ENCODE data around the gene SPRR1A. TPM values are rescaled to one million over a fixed set of nuclear protein-coding genes. Genes with fewer than 3 reads are reported as not detected.

The SPRR1A gene, protein sequence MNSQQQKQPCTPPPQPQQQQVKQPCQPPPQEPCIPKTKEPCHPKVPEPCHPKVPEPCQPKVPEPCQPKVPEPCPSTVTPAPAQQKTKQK
- total RNA-seq (not detected), polyA plus RNA-seq (not detected)
- long read RNA-seq, donor 1 = 0 reads
- long read RNA-seq, donor 2 = 0 reads

DNA sequence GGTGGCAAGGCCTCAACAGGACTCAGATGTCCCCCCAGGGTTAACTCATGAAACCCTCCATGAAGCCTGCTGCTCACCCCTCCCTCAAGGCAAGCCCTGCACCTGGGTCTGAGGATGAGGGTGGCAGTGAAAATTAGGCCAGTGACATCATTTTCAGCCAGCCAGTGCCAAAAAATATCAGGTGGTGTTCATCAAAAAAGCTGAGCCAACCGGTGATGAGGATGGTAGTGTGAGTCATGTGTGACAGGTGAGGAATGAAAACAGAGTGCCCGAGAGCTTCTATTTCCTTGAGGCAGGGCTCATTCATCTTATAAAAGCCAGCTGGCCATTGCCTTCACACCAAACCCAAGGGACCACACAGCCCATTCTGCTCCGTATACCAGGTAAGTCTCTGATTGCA is at the start of gene SPRR1A:
SPRR1A (plus strand) TSS at position 339 of the 400 bp plus-strand sequence. CDS start 1,150 bp downstream, outside the sequence.
- TF ChIP-seq POLR2AphosphoS5 (IDR thresholded peaks at IDR 0.05) = no peak
- Histone ChIP-seq H3K27me3 (replicated peaks in 1 of 7) (peaks cover 0 to 67% (median 0%) of the 10 kb centered on the region in 7 donors), H3K36me3 (no peaks in the 10 kb centered on the region), H3K9me3 (no peaks in the 10 kb centered on the region), H3K4me3 (no peak within 1 kb of the TSS), H3K27ac (no peak within 1 kb of the TSS), H3K4me1 (no peaks in the 10 kb centered on the region)
- no peak for DNase-seq
- WGBS, 5 donors = 77 to 88% (median 87%) methylated on average over 3 of the region's 3 CpGs
- intact Hi-C loops (cut with DNase I; ENCODE audit: low total_unique reads) = no loop called here

DNA sequence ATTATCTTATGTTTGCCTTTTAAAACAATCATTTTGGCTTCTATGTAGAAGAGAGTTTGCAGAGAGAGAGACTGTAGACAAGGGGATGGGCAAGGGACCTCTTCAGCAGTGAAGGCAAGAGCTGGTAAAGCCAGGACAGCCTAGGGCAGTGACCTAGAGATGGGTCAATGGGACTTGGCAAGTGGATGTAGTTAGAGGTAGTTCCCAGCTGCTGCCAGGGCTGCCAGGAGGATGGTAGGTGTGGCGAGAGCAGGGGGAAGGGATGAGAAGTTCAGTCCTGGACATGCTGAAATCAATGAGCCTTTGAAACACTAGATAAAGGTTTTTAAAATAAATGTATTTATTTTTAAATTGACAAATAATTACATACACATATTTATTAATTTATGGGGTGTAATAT is 43.3 kb upstream of the SPRR1A start:
- intact Hi-C loops (cut with DNase I; ENCODE audit: low total_unique reads) = no loop called here
- TF ChIP-seq, protein P1, sequence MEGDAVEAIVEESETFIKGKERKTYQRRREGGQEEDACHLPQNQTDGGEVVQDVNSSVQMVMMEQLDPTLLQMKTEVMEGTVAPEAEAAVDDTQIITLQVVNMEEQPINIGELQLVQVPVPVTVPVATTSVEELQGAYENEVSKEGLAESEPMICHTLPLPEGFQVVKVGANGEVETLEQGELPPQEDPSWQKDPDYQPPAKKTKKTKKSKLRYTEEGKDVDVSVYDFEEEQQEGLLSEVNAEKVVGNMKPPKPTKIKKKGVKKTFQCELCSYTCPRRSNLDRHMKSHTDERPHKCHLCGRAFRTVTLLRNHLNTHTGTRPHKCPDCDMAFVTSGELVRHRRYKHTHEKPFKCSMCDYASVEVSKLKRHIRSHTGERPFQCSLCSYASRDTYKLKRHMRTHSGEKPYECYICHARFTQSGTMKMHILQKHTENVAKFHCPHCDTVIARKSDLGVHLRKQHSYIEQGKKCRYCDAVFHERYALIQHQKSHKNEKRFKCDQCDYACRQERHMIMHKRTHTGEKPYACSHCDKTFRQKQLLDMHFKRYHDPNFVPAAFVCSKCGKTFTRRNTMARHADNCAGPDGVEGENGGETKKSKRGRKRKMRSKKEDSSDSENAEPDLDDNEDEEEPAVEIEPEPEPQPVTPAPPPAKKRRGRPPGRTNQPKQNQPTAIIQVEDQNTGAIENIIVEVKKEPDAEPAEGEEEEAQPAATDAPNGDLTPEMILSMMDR (IDR thresholded peaks at IDR 0.05 in 8 of 11, conservative IDR thresholded peaks at IDR 0.05 in 3 of 11) = no peak
- no peak for TF ChIP-seq POLR2A (IDR thresholded peaks at IDR 0.05)
- no peak for TF ChIP-seq POLR2AphosphoS5 (IDR thresholded peaks at IDR 0.05)
- no peak overlapping the region for H3K4me3 ChIP-seq
- no peak overlapping the region for H3K27ac ChIP-seq
- WGBS, 5 donors = 76 to 92% (median 87%) methylated on average over 1 of the region's 1 CpG
- peaks cover 0 to 3% (median 0%) of the 10 kb centered on the region in 7 donors for H3K27me3 ChIP-seq (replicated peaks in 1 of 7)
- H3K9me3 ChIP-seq = no peaks in the 10 kb centered on the region
- H3K4me1 ChIP-seq = no peaks in the 10 kb centered on the region
- no peaks in the 10 kb centered on the region for H3K36me3 ChIP-seq
- DNase-seq = no peak

DNA sequence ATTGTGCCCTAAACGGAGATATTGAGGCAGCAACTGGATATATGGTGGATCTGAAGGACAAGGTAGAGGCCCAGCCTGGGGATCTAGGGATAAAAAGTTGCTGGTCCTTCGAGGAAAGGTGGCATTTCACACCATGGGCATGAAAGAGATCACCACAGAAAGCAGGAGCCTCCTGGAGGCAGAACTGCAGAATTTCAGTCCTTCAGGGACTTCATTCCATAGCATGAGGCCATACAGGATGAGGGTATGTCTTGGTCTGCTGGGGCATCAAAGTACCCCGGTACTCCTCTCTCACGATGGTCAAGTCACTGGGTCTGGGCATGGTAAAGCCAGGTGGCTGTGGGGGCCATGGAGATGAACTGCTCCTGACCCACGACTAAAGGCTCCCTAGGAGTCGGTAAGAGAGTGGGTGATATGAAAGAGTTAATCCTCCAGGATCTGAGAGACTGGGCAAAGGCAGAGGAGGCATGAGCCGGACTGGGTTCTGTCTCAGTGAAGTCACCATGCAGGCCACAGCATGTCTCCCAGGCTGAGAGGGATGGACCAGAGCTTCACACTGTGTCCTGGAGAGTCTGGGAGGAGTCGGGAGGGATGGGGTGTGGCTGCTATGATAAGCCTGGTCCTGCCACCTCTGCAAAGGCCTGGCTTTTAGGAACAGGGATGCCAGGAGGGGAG is 42.7 kb upstream of the SPRR1A start:
- 64 to 74% (median 72%) methylated on average over 8 of the region's 8 CpGs for WGBS, 5 donors
- H3K4me3 ChIP-seq = no peak overlapping the region
- H3K27me3 ChIP-seq (replicated peaks in 1 of 7) = peaks cover 0 to 1% (median 0%) of the 10 kb centered on the region in 7 donors
- TF ChIP-seq, protein P1 (IDR thresholded peaks at IDR 0.05 in 8 of 11, conservative IDR thresholded peaks at IDR 0.05 in 3 of 11) = no peak
- TF ChIP-seq POLR2AphosphoS5 (IDR thresholded peaks at IDR 0.05) (no peak), POLR2A (IDR thresholded peaks at IDR 0.05) (no peak)
- H3K27ac ChIP-seq = no peak overlapping the region
- no peaks in the 10 kb centered on the region for H3K9me3 ChIP-seq
- no peaks in the 10 kb centered on the region for H3K4me1 ChIP-seq
- no peaks in the 10 kb centered on the region for H3K36me3 ChIP-seq
- DNase-seq = no peak
- intact Hi-C loops (cut with DNase I; ENCODE audit: low total_unique reads) = no loop called here

DNA sequence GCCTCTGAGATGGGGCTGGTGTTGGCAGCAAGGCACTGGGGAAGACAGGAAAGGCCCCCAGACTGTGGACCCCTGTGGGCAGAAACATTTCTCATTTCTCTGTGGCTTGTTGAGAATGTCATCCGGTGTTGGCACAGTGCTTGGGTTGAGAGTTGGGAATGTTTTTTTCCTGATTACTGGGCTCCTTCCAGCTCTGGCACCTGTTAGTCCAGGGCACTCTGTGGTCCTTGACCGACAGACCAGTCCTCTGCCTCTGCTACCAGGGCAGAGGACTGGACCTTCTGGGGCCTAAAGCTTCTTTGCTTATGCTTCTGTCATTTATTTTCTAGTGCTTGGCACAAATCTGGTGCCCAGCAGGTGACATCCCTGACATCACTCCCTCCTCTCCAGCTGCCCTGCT is 41.7 kb upstream of the SPRR1A start:
- WGBS, 5 donors = 65 to 89% (median 84%) methylated on average over 2 of the region's 2 CpGs
- TF ChIP-seq POLR2AphosphoS5 (IDR thresholded peaks at IDR 0.05) (no peak), POLR2A (IDR thresholded peaks at IDR 0.05) (no peak)
- TF ChIP-seq, protein P1 (IDR thresholded peaks at IDR 0.05 in 8 of 11, conservative IDR thresholded peaks at IDR 0.05 in 3 of 11) = no peak
- Histone ChIP-seq H3K4me3 (no peak overlapping the region), H3K36me3 (no peaks in the 10 kb centered on the region), H3K4me1 (no peaks in the 10 kb centered on the region), H3K27ac (no peak overlapping the region), H3K27me3 (replicated peaks in 1 of 7) (peaks cover 0 to 11% (median 0%) of the 10 kb centered on the region in 7 donors), H3K9me3 (no peaks in the 10 kb centered on the region)
- intact Hi-C loops (cut with DNase I; ENCODE audit: low total_unique reads) = no loop called here
- no peak for DNase-seq

All from spleen (tissue), 13 donors.